Fibroblast of lung (primary cell): ENCODE results near the gene FAM149B1. TPM values are rescaled to one million over a fixed set of nuclear protein-coding genes. Genes with fewer than 3 reads are reported as not detected.

Source experiments
- DNase-seq, 2 donors: peaks; one replicate each; pipeline versions ENCODE4 v3.0.0 to v3.0.0-alpha.2; 2010; ENCODE audit warnings: low read depth in 2 of 2
- H2AFZ ChIP-seq: 2 replicates; pipeline ENCODE4 v1.5.1; 2012; ENCODE audit warnings: low read length, control low read depth, inconsistent platforms
- H3K27ac ChIP-seq: 2 replicates; pipeline ENCODE4 v1.5.1; 2011; ENCODE audit warnings: low read length, control low read depth; ENCODE audit not compliant: insufficient read depth
- H3K27me3 ChIP-seq: 2 replicates; pipeline ENCODE4 v1.5.1; 2011; ENCODE audit warnings: mild to moderate bottlenecking, low read length; ENCODE audit not compliant: control insufficient read depth, insufficient read depth
- H3K36me3 ChIP-seq: 2 replicates; pipeline ENCODE4 v1.5.1; 2011; ENCODE audit warnings: low read length; ENCODE audit not compliant: control insufficient read depth, insufficient read depth
- H3K4me1 ChIP-seq: 2 replicates; pipeline ENCODE4 v1.5.1; 2011; ENCODE audit warnings: low read length; ENCODE audit not compliant: control insufficient read depth, insufficient read depth; ENCODE audit errors: extremely low read depth
- H3K4me2 ChIP-seq: 2 replicates; pipeline ENCODE4 v1.5.1; 2011; ENCODE audit warnings: low read length, control low read depth; ENCODE audit not compliant: insufficient read depth; ENCODE audit errors: extremely low read depth
- H3K4me3 ChIP-seq, 4 experiments: fragments of 200-600 bp in 1 of 4; sonication (generic) in 1 of 4; replicated peaks in 1 of 4; 2 replicates each; pipeline ENCODE4 v1.5.1; 2011 to 2016; ENCODE audit warnings: low read length in 4 of 4, low read depth in 3 of 4, mild to moderate bottlenecking in 3 of 4, control low read depth in 2 of 4, inconsistent platforms in 1 of 4, mixed read lengths in 1 of 4; ENCODE audit not compliant: insufficient read depth in 1 of 4; ENCODE audit errors: control extremely low read depth in 1 of 4
- H3K79me2 ChIP-seq: 2 replicates; pipeline ENCODE4 v1.5.1; 2012; ENCODE audit warnings: mild to moderate bottlenecking, low read length, inconsistent platforms; ENCODE audit not compliant: control insufficient read depth, insufficient read depth
- H3K9ac ChIP-seq: 2 replicates; pipeline ENCODE4 v1.5.1; 2011; ENCODE audit warnings: mild to moderate bottlenecking, low read length, control low read depth; ENCODE audit not compliant: insufficient read depth
- H3K9me3 ChIP-seq: 2 replicates; pipeline ENCODE4 v1.5.1; 2012; ENCODE audit warnings: low read depth, low read length; ENCODE audit not compliant: control insufficient read depth, insufficient read depth
- H4K20me1 ChIP-seq: 2 replicates; pipeline ENCODE4 v1.5.1; 2011; ENCODE audit warnings: low read length; ENCODE audit not compliant: control insufficient read depth, insufficient read depth; ENCODE audit errors: extremely low read depth
- CTCF ChIP-seq, 2 donors: IDR thresholded peaks in 1 of 2; conservative IDR thresholded peaks in 1 of 2; 1 replicate in 1 of 2; 2 replicates in 1 of 2; pipeline ENCODE4 v1.5.1; 2011 to 2012; ENCODE audit warnings: low read length in 2 of 2, control low read depth in 1 of 2, inconsistent platforms in 1 of 2, low read depth in 1 of 2, mild to moderate bottlenecking in 1 of 2
- EZH2 ChIP-seq: IDR thresholded peaks from 2 replicates; pipeline ENCODE4 v1.5.1; 2012; ENCODE audit warnings: low read length, control low read depth, mild to moderate bottlenecking; ENCODE audit errors: missing control alignments
- polyA plus RNA-seq, 2 donors: library from polyadenylated mRNA; depleted of rRNA in 1 of 2; stranded (reverse) in 1 of 2; unstranded in 1 of 2; fragments of >200 nt; gene quantifications; 2 replicates each; pipeline ENCODE4 v1.2.1, GENCODE V29; 2011 to 2012; ENCODE audit warnings: missing spikeins in 1 of 2
- total RNA-seq: library from RNA; depleted of rRNA; stranded (reverse); fragments of >200 nt; gene quantifications from 2 replicates; pipeline ENCODE4 v1.2.1, GENCODE V29; 2014

FAM149B1 gene
- total and polyA plus RNA-seq, 2 donors (not counting 1 experiment from before 2014, with no cell fraction given), result 38.9 to 44.9 TPM

GRCh38 chr10:73126343-73126742 lies 41.6 kb upstream of the FAM149B1 start:
- Histone ChIP-seq H3K9me3 (no peaks in the 10 kb centered on the region), H3K9ac (no peak overlapping the region), H3K27ac (no peak overlapping the region), H3K27me3 (no peaks in the 10 kb centered on the region), H3K36me3 (peaks cover 11% of the 10 kb centered on the region), H3K4me1 (no peaks in the 10 kb centered on the region), H3K4me3 (no peak overlapping the region), H2AFZ (no peak overlapping the region), H3K4me2 (no peak overlapping the region), H4K20me1 (no peaks in the 10 kb centered on the region), H3K79me2 (no peaks in the 10 kb centered on the region)
- TF ChIP-seq EZH2 (no peak), CTCF (conservative IDR thresholded peaks at IDR 0.05 in 1 of 2, IDR thresholded peaks at IDR 0.05 in 1 of 2; ENCODE audit: low read depth in 1 of 2, low read length in 2 of 2) (no peak)
- DNase-seq, result no peak

DNA sequence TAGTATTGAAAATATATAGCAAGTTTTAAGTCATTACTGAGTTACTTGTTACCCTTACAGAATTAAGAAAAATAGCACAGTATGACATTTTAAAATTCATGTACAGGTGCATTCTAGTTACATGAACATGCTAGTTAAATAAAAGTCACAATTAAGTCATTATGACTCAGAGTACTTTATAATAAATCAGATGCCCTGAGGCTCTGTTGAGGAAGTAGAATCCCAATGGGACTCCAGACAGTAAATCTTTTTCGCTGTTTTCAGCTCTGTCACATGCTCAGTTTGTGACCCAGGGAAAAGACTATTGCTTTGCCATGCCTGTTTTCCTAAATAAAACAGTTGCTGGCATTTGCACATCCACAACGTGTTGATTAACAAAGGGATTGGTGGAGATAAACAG lies 36.6 kb upstream of the FAM149B1 start:
- no peak overlapping the region for H3K27ac ChIP-seq
- H3K4me3 ChIP-seq, result no peak overlapping the region
- TF ChIP-seq EZH2, result no peak
- TF ChIP-seq CTCF (conservative IDR thresholded peaks at IDR 0.05 in 1 of 2, IDR thresholded peaks at IDR 0.05 in 1 of 2; ENCODE audit: low read depth in 1 of 2, low read length in 2 of 2), result no peak
- no peaks in the 10 kb centered on the region for H3K27me3 ChIP-seq
- peaks cover 13% of the 10 kb centered on the region for H3K36me3 ChIP-seq
- no peaks in the 10 kb centered on the region for H3K9me3 ChIP-seq
- no peak overlapping the region for H3K9ac ChIP-seq
- no peaks in the 10 kb centered on the region for H4K20me1 ChIP-seq
- no peak overlapping the region for H2AFZ ChIP-seq
- no peaks in the 10 kb centered on the region for H3K79me2 ChIP-seq
- no peaks in the 10 kb centered on the region for H3K4me1 ChIP-seq
- H3K4me2 ChIP-seq, result no peak overlapping the region
- DNase-seq, result no peak

DNA sequence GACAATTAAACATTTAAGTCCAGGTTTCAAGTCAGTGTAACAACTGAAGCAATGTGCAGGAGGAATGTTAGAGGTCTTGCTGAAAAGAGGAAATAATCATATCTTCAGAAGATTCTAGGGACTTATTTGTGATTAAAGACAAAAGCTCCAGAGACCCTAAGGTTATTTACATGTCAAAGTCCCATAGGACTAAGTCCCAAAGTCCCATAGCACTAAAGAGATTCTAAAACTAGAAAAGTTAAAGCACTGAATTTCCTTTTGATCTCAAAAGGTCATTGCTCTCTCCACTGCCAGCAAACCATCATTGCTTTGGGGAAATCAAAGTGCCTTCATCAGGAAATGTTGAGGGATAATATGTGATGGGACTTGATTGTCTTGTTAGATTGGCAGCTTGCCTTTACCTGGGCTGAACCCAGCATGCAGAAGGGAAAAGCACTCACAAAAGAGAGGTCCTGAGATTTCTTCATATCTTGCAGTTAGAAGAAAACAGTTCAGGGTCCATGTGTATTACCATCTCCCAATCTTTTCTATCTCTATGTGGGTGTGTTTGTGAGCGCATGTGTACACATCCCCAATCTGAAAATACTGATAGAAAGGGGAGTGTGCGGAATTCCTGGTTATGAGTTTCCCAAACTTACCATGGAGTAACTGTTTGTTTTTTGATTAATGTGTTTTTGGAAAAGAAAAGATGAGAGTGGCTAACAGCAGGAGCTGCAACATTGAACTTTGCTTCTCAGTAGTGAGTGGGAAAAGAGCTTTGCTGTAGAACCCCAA lies 35.8 kb upstream of the FAM149B1 start:
- Histone ChIP-seq H3K27ac (no peak overlapping the region), H3K4me3 (no peak overlapping the region), H3K9ac (no peak overlapping the region), H3K27me3 (no peaks in the 10 kb centered on the region), H3K4me2 (no peak overlapping the region), H4K20me1 (no peaks in the 10 kb centered on the region), H3K9me3 (no peaks in the 10 kb centered on the region), H2AFZ (no peak overlapping the region), H3K79me2 (no peaks in the 10 kb centered on the region), H3K36me3 (peaks cover 13% of the 10 kb centered on the region), H3K4me1 (no peaks in the 10 kb centered on the region)
- TF ChIP-seq CTCF (conservative IDR thresholded peaks at IDR 0.05 in 1 of 2, IDR thresholded peaks at IDR 0.05 in 1 of 2; ENCODE audit: low read depth in 1 of 2, low read length in 2 of 2), result no peak
- no peak for TF ChIP-seq EZH2
- DNase-seq, result no peak
